CD4-positive, alpha-beta memory T cell (primary cell): ENCODE measurements around the gene MAP1S. TPM values are rescaled to one million over a fixed set of nuclear protein-coding genes. Genes with fewer than 3 reads are reported as not detected.

ENCODE experiments used
- CTCF ChIA-PET: fragments of 350-600 bp; sonication (Branson Sonifier 250); formaldehyde crosslinking; loops from one replicate; lab custom pipeline; 2021; ENCODE audit warnings: inconsistent platforms; ENCODE audit not compliant: partially characterized antibody; lab: Charles Lee
- POLR2A ChIA-PET: fragments of 350-600 bp; sonication (Branson Sonifier 250); formaldehyde crosslinking; loops from one replicate; lab custom pipeline; 2021; ENCODE audit not compliant: partially characterized antibody; lab: Charles Lee
- DNase-seq, 5 donors: peaks; one replicate each; pipeline versions ENCODE4 v3.0.0 to v3.0.0-alpha.2; 2020 to 2022; ENCODE audit warnings: mixed read lengths in 1 of 5
- H3K27ac ChIP-seq: one replicate; pipeline ENCODE4 v1.7.0; 2013; ENCODE audit warnings: low read depth, low read length
- H3K27me3 ChIP-seq: 2 replicates; pipeline ENCODE4 v1.7.0; 2013; ENCODE audit warnings: mild to moderate bottlenecking, low read length, moderate library complexity; ENCODE audit not compliant: insufficient read depth
- H3K36me3 ChIP-seq: 2 replicates; pipeline ENCODE4 v1.7.0; 2013; ENCODE audit warnings: mild to moderate bottlenecking, low read length, moderate library complexity; ENCODE audit not compliant: insufficient read depth
- H3K4me1 ChIP-seq: 2 replicates; pipeline ENCODE4 v1.7.0; 2013; ENCODE audit warnings: mild to moderate bottlenecking, low read length, moderate library complexity; ENCODE audit not compliant: insufficient read depth
- H3K4me3 ChIP-seq, 2 donors: one replicate each; pipeline ENCODE4 v1.7.0; 2013; ENCODE audit warnings: low read length in 2 of 2, mild to moderate bottlenecking in 1 of 2
- H3K9me3 ChIP-seq, 2 donors: one replicate each; pipeline ENCODE4 v1.7.0; 2013; ENCODE audit warnings: low read length in 2 of 2, control low read depth in 1 of 2; ENCODE audit not compliant: control insufficient read depth in 1 of 2
- H3K27ac Mint-ChIP-seq, 7 donors: one replicate each; pipeline ENCODE4 v1.8.0; 2020 to 2021; ENCODE audit warnings: mixed read lengths in 7 of 7, mild to moderate bottlenecking in 6 of 7, inconsistent platforms in 3 of 7, moderate library complexity in 3 of 7
- H3K27me3 Mint-ChIP-seq, 2 donors: one replicate each; pipeline ENCODE4 v1.8.0; 2020 to 2021; ENCODE audit warnings: mixed read lengths in 2 of 2
- H3K36me3 Mint-ChIP-seq, 2 donors: one replicate each; pipeline ENCODE4 v1.8.0; 2020 to 2021; ENCODE audit warnings: mixed read lengths in 2 of 2, inconsistent platforms in 1 of 2, mild to moderate bottlenecking in 1 of 2
- H3K4me1 Mint-ChIP-seq, 4 donors: one replicate each; pipeline ENCODE4 v1.8.0; 2020 to 2021; ENCODE audit warnings: mixed read lengths in 4 of 4, mild to moderate bottlenecking in 1 of 4
- H3K4me3 Mint-ChIP-seq, 8 donors: one replicate each; pipeline ENCODE4 v1.8.0; 2020 to 2021; ENCODE audit warnings: mixed read lengths in 8 of 8, mild to moderate bottlenecking in 7 of 8, moderate library complexity in 6 of 8, inconsistent platforms in 3 of 8
- H3K9me3 Mint-ChIP-seq, 8 donors: one replicate each; pipeline ENCODE4 v1.8.0; 2020 to 2021; ENCODE audit warnings: mixed read lengths in 8 of 8, mild to moderate bottlenecking in 5 of 8, inconsistent platforms in 3 of 8, moderate library complexity in 1 of 8
- intact Hi-C: fragments of 100-400 bp; cut with micrococcal nuclease; formaldehyde crosslinking; loops from one replicate; pipeline ENCODE4 v1.15.1; 2023
- polyA plus RNA-seq, 2 donors: library from polyadenylated mRNA; unstranded; fragments of 300-500 nt; fragmentation: Illumina TruSeq; gene quantifications; one replicate each; pipeline ENCODE4 v1.2.3, GENCODE V29; 2021
- total RNA-seq, 2 experiments: library from RNA; stranded (reverse); gene quantifications; one replicate each; pipeline ENCODE4 v1.2.3, GENCODE V29; 2021

Gene MAP1S
- total and polyA plus RNA-seq, 4 experiments from 2014 or later: 8.2 to 64.9 (median 54.0) TPM

DNA sequence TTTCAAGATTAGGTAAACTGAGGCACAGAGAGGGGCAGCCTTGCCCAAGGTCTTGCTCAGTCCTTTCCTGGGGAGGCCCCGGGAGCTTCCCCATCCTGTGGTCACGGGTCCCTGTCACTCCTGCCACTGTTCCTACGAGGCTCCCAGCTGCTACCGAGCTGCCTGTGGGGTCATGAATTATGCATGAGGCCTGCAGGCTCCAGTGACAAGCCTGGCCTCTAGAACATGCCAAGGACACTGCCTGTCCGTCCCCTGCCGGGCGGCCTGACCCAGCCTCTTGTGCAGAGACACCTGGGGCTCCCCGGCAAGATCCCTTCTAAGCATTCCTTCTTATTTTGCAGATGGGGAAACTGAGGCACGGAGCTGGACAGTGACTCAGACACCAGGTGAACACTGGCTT, 34.7 kb downstream of the MAP1S start:
- no peak for DNase-seq
- H3K4me1 Mint-ChIP-seq: peaks cover 26 to 72% (median 50%) of the 10 kb centered on the region in 4 donors
- H3K27me3 Mint-ChIP-seq: no peaks in the 10 kb centered on the region
- Histone ChIP-seq H3K27me3 (no peaks in the 10 kb centered on the region), H3K4me1 (peaks cover 64% of the 10 kb centered on the region), H3K4me3 (no peak overlapping the region), H3K9me3 (no peaks in the 10 kb centered on the region), H3K27ac (peak overlapping the region; percentile 3), H3K36me3 (peaks cover 27% of the 10 kb centered on the region)
- intact Hi-C loops: no loop called here
- H3K36me3 Mint-ChIP-seq: peaks cover 23 to 36% of the 10 kb centered on the region in 2 donors
- H3K27ac Mint-ChIP-seq: peak overlapping the region in 2 of 7 donors; percentile 36 to 82
- H3K9me3 Mint-ChIP-seq: no peaks in the 10 kb centered on the region
- ChIA-PET POLR2A (interaction anchor here (0.9 to 1.2 kb wide), 5 partner anchors 35 to 112 kb away, joined by 3 to 4 read pairs (median 3); partner anchors contain the start of gene MAP1S), CTCF (interaction anchor here (0.5 to 3.0 kb wide), 8 partner anchors 12 to 105 kb away, joined by 3 to 10 read pairs (median 4); partner anchors contain the start of gene RPL18A)
- peak overlapping the region in 2 of 8 donors; percentile 3 to 52 for H3K4me3 Mint-ChIP-seq

DNA sequence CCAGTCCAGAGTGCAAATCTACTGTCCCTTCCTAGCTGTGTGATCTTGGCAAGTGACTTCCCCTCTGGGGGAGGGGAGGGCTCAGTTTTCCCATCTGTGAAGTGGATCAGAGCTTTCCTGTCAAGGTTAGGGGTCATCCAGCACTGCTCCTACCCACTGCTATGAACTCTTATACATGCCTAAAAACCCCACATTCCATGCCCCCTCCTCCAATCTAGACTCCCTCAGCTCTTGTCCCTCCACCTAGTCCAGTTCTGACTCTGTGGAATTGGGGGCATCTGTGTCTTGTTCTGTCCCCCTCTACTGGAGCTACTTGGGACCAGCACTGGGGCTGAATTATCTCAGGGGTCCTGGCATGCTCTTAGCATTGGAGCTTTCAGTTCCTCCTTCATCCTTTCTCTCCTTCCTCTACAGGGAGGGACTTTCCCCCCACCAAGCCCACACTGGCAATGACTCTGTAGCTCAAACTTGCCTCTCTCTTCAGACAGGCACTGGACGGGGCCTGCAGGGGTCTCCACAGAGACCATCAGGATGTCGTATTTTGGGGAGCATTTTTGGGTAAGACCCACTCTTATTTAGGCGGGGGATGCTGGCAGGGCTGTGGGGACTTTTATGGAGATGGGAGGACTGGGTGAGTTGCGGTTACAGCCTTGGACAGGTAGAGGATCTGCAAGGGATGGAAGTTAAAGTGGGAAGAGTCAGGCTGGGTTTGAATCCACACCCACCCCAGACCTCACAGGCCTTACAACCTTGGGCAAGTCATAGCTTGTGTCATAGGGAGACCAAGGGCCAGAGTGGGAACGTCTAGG, 35.6 kb downstream of the MAP1S start:
- peak overlapping the region in 4 of 8 donors; percentile 26 to 58 (median 38) for H3K4me3 Mint-ChIP-seq
- no peak for DNase-seq
- H3K9me3 Mint-ChIP-seq: no peaks in the 10 kb centered on the region
- H3K27ac ChIP-seq: peak overlapping the region; percentile 21
- peaks cover 21 to 63% (median 42%) of the 10 kb centered on the region in 4 donors for H3K4me1 Mint-ChIP-seq
- CTCF ChIA-PET: interaction anchor here (1.0 to 3.0 kb wide), 6 partner anchors 13 to 105 kb away, joined by 4 to 10 read pairs (median 6); partner anchors contain the start of gene RPL18A
- POLR2A ChIA-PET: interaction anchor here (0.9 to 1.2 kb wide), 5 partner anchors 36 to 111 kb away, joined by 3 to 4 read pairs (median 3); partner anchors contain the start of gene MAP1S
- peaks cover 55% of the 10 kb centered on the region for H3K4me1 ChIP-seq
- intact Hi-C loops: no loop called here
- peaks cover 23 to 43% of the 10 kb centered on the region in 2 donors for H3K36me3 Mint-ChIP-seq
- no peak overlapping the region for H3K4me3 ChIP-seq
- no peaks in the 10 kb centered on the region for H3K27me3 Mint-ChIP-seq
- H3K9me3 ChIP-seq: no peaks in the 10 kb centered on the region
- no peaks in the 10 kb centered on the region for H3K27me3 ChIP-seq
- H3K36me3 ChIP-seq: peaks cover 27% of the 10 kb centered on the region
- H3K27ac Mint-ChIP-seq: peak overlapping the region; percentile 78 to 91 (median 82)

- Mint-ChIP-seq H3K36me3 (peaks cover 27 to 48% of the 10 kb centered on the region in 2 donors), H3K27me3 (no peaks in the 10 kb centered on the region), H3K4me3 (peak overlapping the region in 1 of 8 donors; percentile 40), H3K27ac (peak overlapping the region in 6 of 7 donors; percentile 17 to 91 (median 81)), H3K4me1 (peaks cover 21 to 57% (median 38%) of the 10 kb centered on the region in 4 donors), H3K9me3 (no peaks in the 10 kb centered on the region)
- Histone ChIP-seq H3K4me3 (no peak overlapping the region), H3K36me3 (peaks cover 27% of the 10 kb centered on the region), H3K27ac (peak overlapping the region; percentile 21), H3K4me1 (peaks cover 49% of the 10 kb centered on the region), H3K27me3 (no peaks in the 10 kb centered on the region), H3K9me3 (no peaks in the 10 kb centered on the region)
- CTCF ChIA-PET: no interaction called here
- POLR2A ChIA-PET: interaction anchor here (1.2 to 1.3 kb wide), 2 partner anchors 8 to 12 kb away, joined by 3 to 5 read pairs; no protein-coding TSS in a partner anchor
- intact Hi-C loops: no loop called here
- DNase-seq: no peak
Measured at GRCh38 chr19:17755443-17755890, 36.2 kb downstream of the MAP1S start.

- ChIA-PET CTCF (interaction anchor here (0.6 kb wide), 1 partner anchor 499 kb away, joined by 5 read pairs; no protein-coding TSS in a partner anchor), POLR2A (interaction anchor here (1.2 to 1.3 kb wide), 2 partner anchors 9 to 12 kb away, joined by 3 to 5 read pairs; no protein-coding TSS in a partner anchor)
- H3K4me3 Mint-ChIP-seq: peak overlapping the region in 1 of 8 donors; percentile 31
- H3K9me3 Mint-ChIP-seq: no peaks in the 10 kb centered on the region
- H3K36me3 Mint-ChIP-seq: peaks cover 32 to 53% of the 10 kb centered on the region in 2 donors
- peaks cover 49% of the 10 kb centered on the region for H3K4me1 ChIP-seq
- H3K27me3 Mint-ChIP-seq: no peaks in the 10 kb centered on the region
- DNase-seq: peak in 4 of 5 donors; percentile 34 to 53 (median 43)
- intact Hi-C loops: no loop called here
- no peak overlapping the region for H3K4me3 ChIP-seq
- peak overlapping the region; percentile 21 for H3K27ac ChIP-seq
- H3K36me3 ChIP-seq: peaks cover 27% of the 10 kb centered on the region
- peak overlapping the region in 6 of 7 donors; percentile 41 to 91 (median 70) for H3K27ac Mint-ChIP-seq
- peaks cover 19 to 52% (median 35%) of the 10 kb centered on the region in 4 donors for H3K4me1 Mint-ChIP-seq
- no peaks in the 10 kb centered on the region for H3K27me3 ChIP-seq
- H3K9me3 ChIP-seq: no peaks in the 10 kb centered on the region
Measured at GRCh38 chr19:17755977-17756670, 36.8 kb downstream of the MAP1S start.

GRCh38 chr19:17757125-17757524, 37.8 kb downstream of the MAP1S start:
- CTCF ChIA-PET: interaction anchor here (1.1 kb wide), 1 partner anchor 9 kb away, joined by 3 read pairs; no protein-coding TSS in a partner anchor
- no peaks in the 10 kb centered on the region for H3K9me3 Mint-ChIP-seq
- intact Hi-C loops: no loop called here
- no peak overlapping the region for H3K27ac ChIP-seq
- peaks cover 28% of the 10 kb centered on the region for H3K36me3 ChIP-seq
- H3K4me3 ChIP-seq: no peak overlapping the region
- peaks cover 14 to 43% (median 27%) of the 10 kb centered on the region in 4 donors for H3K4me1 Mint-ChIP-seq
- no peaks in the 10 kb centered on the region for H3K27me3 Mint-ChIP-seq
- peaks cover 42% of the 10 kb centered on the region for H3K4me1 ChIP-seq
- peak overlapping the region in 2 of 7 donors; percentile 27 to 69 for H3K27ac Mint-ChIP-seq
- peaks cover 35 to 48% of the 10 kb centered on the region in 2 donors for H3K36me3 Mint-ChIP-seq
- H3K9me3 ChIP-seq: no peaks in the 10 kb centered on the region
- POLR2A ChIA-PET: no interaction called here
- DNase-seq: no peak
- H3K4me3 Mint-ChIP-seq: no peak overlapping the region
- no peaks in the 10 kb centered on the region for H3K27me3 ChIP-seq

GRCh38 chr19:17758515-17758914, 39.2 kb downstream of the MAP1S start:
- Histone ChIP-seq H3K4me3 (no peak overlapping the region), H3K27ac (no peak overlapping the region), H3K27me3 (no peaks in the 10 kb centered on the region), H3K36me3 (peaks cover 38% of the 10 kb centered on the region), H3K9me3 (no peaks in the 10 kb centered on the region), H3K4me1 (peaks cover 28% of the 10 kb centered on the region)
- Mint-ChIP-seq H3K27ac (peak overlapping the region in 2 of 7 donors; percentile 3 to 80), H3K9me3 (no peaks in the 10 kb centered on the region), H3K4me1 (peaks cover 14 to 36% (median 22%) of the 10 kb centered on the region in 4 donors), H3K4me3 (no peak overlapping the region), H3K27me3 (no peaks in the 10 kb centered on the region), H3K36me3 (peaks cover 43 to 57% of the 10 kb centered on the region in 2 donors)
- CTCF ChIA-PET: interaction anchor here (0.9 kb wide), 1 partner anchor 8 kb away, joined by 3 read pairs; no protein-coding TSS in a partner anchor
- no peak for DNase-seq
- intact Hi-C loops: no loop called here
- POLR2A ChIA-PET: no interaction called here
